HG02623 (cell line): ENCODE results near the gene CCM2L.

Experiments used
- ATAC-seq: cut with Tn5 transposase; IDR thresholded peaks from one replicate; pipeline ENCODE4 v1.9.1; 2021; ENCODE audit warnings: moderate library complexity; ENCODE audit not compliant: unreplicated experiment

The CCM2L gene

GRCh38 chr20:31992086-31992485 is 18.2 kb upstream of the CCM2L start:
- ATAC-seq, result no peak

GRCh38 chr20:31996996-31997395 is 13.2 kb upstream of the CCM2L start:
- ATAC-seq, result no peak

- no peak for ATAC-seq
Measured at GRCh38 chr20:31998246-31998645, 12.0 kb upstream of the CCM2L start.

- no peak for ATAC-seq
Measured at GRCh38 chr20:32003325-32003724, 6.9 kb upstream of the CCM2L start.

GRCh38 chr20:32004963-32005362 is 5.3 kb upstream of the CCM2L start:
- ATAC-seq, result no peak

GRCh38 chr20:32006053-32006452 is 4.2 kb upstream of the CCM2L start:
- ATAC-seq, result no peak

GRCh38 chr20:32006841-32007786 is 3.1 kb upstream of the CCM2L start:
- no peak for ATAC-seq

- ATAC-seq, result no peak
Measured at GRCh38 chr20:32007787-32008616, 2.2 kb upstream of the CCM2L start.

- no peak for ATAC-seq
Measured at GRCh38 chr20:32009564-32009963, 674 bp upstream of the CCM2L start.

- no peak for ATAC-seq
Measured at GRCh38 chr20:32010666-32011065, 428 bp downstream of the CCM2L start.

- no peak for ATAC-seq
Measured at GRCh38 chr20:32012159-32012688, 2.0 kb downstream of the CCM2L start.

GRCh38 chr20:32013326-32013725 is 3.1 kb downstream of the CCM2L start:
- ATAC-seq, result no peak

GRCh38 chr20:32017711-32018251 is 7.5 kb downstream of the CCM2L start:
- no peak for ATAC-seq

GRCh38 chr20:32018269-32019155 is 8.3 kb downstream of the CCM2L start:
- no peak for ATAC-seq

- ATAC-seq, result no peak
Measured at GRCh38 chr20:32019156-32019510, 8.9 kb downstream of the CCM2L start.

GRCh38 chr20:32019563-32020463 is 9.6 kb downstream of the CCM2L start:
- ATAC-seq, result no peak

- ATAC-seq, result no peak
Measured at GRCh38 chr20:32021091-32021490, 10.9 kb downstream of the CCM2L start.

GRCh38 chr20:32024683-32025295 is 14.6 kb downstream of the CCM2L start:
- ATAC-seq, result no peak

GRCh38 chr20:32027643-32028042 is 17.4 kb downstream of the CCM2L start:
- ATAC-seq, result no peak
